GM12878 (cell line): ENCODE data around the gene ATP2B1. TPM values are rescaled to one million over a fixed set of nuclear protein-coding genes. Genes with fewer than 3 reads are reported as not detected.

Experiments used
- ASH2L ChIP-seq: fragments of 300-600, 200-600 bp; sonication (generic); IDR thresholded peaks from 2 replicates; pipeline ENCODE4 v1.6.1; 2017; ENCODE audit warnings: low read depth, mild to moderate bottlenecking, borderline replicate concordance
- ATF7 ChIP-seq: fragments of 450-650 bp; IDR thresholded peaks from 2 replicates; pipeline ENCODE4 v1.6.1; 2016; ENCODE audit warnings: low read depth, mild to moderate bottlenecking
- CREM ChIP-seq: IDR thresholded peaks from 2 replicates; pipeline ENCODE4 v1.6.1; 2014; ENCODE audit warnings: antibody characterized with exemption, low read depth
- EGR1 ChIP-seq, 2 experiments: IDR thresholded peaks; 1 replicate in 1 of 2; 2 replicates in 1 of 2; pipeline ENCODE4 v1.6.1; 2011 to 2012; ENCODE audit warnings: low read depth in 2 of 2, low read length in 2 of 2, borderline replicate concordance in 1 of 2, mild to moderate bottlenecking in 1 of 2, moderate library complexity in 1 of 2
- IKZF2 ChIP-seq, 2 experiments: fragments of 450-650 bp; IDR thresholded peaks; 2 replicates each; pipeline ENCODE4 v1.6.1; 2017; ENCODE audit warnings: mild to moderate bottlenecking in 2 of 2, moderate library complexity in 2 of 2
- JUNB ChIP-seq: IDR thresholded peaks from 2 replicates; pipeline ENCODE4 v1.6.1; 2016; ENCODE audit warnings: antibody characterized with exemption, mild to moderate bottlenecking
- MEF2B ChIP-seq: fragments of 450-650 bp; IDR thresholded peaks from 2 replicates; pipeline ENCODE4 v1.6.1; 2018; ENCODE audit warnings: mild to moderate bottlenecking, moderate library complexity; ENCODE audit not compliant: partially characterized antibody, poor library complexity, severe bottlenecking
- MTA2 ChIP-seq: fragments of 450-650 bp; IDR thresholded peaks from 2 replicates; pipeline ENCODE4 v1.6.1; 2016; ENCODE audit warnings: low read depth, mild to moderate bottlenecking, moderate library complexity
- NBN ChIP-seq: fragments of 450-650 bp; IDR thresholded peaks from 2 replicates; pipeline ENCODE4 v1.6.1; 2016
- NFIC ChIP-seq: IDR thresholded peaks from 2 replicates; pipeline ENCODE4 v1.6.1; 2012; ENCODE audit warnings: low read depth, mild to moderate bottlenecking, inconsistent platforms, low read length, moderate library complexity
- NR2F1 ChIP-seq: fragments of 450-650 bp; conservative IDR thresholded peaks from 2 replicates; pipeline ENCODE4 v1.6.1; 2017; ENCODE audit warnings: mild to moderate bottlenecking
- polyA plus RNA-seq, 11 experiments: library from polyadenylated mRNA; depleted of rRNA in 4 of 11; unstranded in 6 of 11; stranded (reverse) in 5 of 11; fragments of >200 nt; fragmentation: Nextera tagmentation in 4 of 11; fragmentation: Illumina TruSeq in 1 of 11; extraction: Ambion mirVana in 4 of 11; extraction: Trizol in 1 of 11; gene quantifications; 1 replicate in 1 of 11; 2 replicates in 10 of 11; pipeline versions ENCODE4 v1.2.1 to v1.2.3, GENCODE V29; 2011 to 2016; ENCODE audit warnings: inconsistent platforms in 2 of 11, missing spikeins in 2 of 11, low read depth in 1 of 11
- total RNA-seq, 4 experiments: library from RNA; depleted of rRNA in 3 of 4; stranded (reverse); fragments of >200 nt in 3 of 4; fragmentation: Illumina TruSeq in 1 of 4; extraction: Trizol in 1 of 4; gene quantifications; 2 replicates each; pipeline versions ENCODE4 v1.2.1 to v1.2.3, GENCODE V29; 2013 to 2021
- TF ChIP-seq, protein P1 (sequence below): fragments of 450-650 bp; IDR thresholded peaks from 2 replicates; pipeline ENCODE4 v1.6.1; 2016; ENCODE audit warnings: mild to moderate bottlenecking
- TF ChIP-seq, protein P2 (sequence below): fragments of 450-650 bp; IDR thresholded peaks from 2 replicates; pipeline ENCODE4 v1.6.1; 2017; ENCODE audit warnings: low read depth, mild to moderate bottlenecking, moderate library complexity
- TF ChIP-seq, protein P3 (sequence below): fragments of 450-650 bp; formaldehyde crosslinking; IDR thresholded peaks from 2 replicates; pipeline ENCODE4 v1.4.0; 2020; ENCODE audit warnings: mild to moderate bottlenecking, moderate library complexity
- TF ChIP-seq, protein P4 (sequence below): IDR thresholded peaks from 2 replicates; pipeline ENCODE4 v1.6.1; 2011; ENCODE audit warnings: low read depth, low read length, improper control_type of control experiment, borderline replicate concordance

Gene ATP2B1
- total and polyA plus RNA-seq, 10 of the 15 experiments (the other 5 are each of a cell fraction or from before 2014, with no cell fraction given), result 15.9 to 67.8 (median 48.5) TPM

DNA sequence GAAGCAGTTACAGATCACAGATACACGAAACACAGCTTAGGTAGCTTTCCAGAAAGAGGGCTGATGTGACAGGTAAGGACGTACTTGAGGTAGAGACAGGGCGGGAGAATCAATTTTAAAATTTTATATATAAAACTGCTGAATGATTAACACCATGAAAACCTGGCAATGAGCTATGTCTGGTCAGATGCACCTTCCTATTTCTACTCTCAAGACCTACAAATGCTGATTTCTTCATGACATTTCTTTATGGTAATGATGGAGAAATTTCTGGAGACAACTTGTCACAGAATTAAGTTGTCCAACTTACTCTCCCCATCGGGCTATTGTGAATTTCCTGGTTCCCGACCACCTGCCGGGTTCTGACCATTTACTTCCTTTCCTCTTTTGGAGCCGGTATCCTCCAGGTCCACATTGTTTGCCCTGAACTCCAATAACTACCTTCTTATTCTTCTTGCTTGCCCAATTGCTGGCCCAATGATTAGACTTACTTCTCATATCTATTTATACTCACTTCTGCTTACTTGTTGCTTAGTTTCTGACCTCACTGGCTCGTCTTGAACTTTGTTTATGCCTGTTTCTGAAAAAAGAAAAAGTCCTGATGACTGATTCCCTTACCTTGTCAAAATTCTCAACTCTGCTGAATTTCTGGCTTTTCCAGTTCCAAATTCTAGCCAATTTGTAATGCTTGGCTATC lies 12.8 kb upstream of the ATP2B1 start (continued):
- peak; percentile 59 to 60; a peak in 2 of 4 replicates for TF ChIP-seq IKZF2 (IDR thresholded peaks at IDR 0.05)
- TF ChIP-seq, protein P1, sequence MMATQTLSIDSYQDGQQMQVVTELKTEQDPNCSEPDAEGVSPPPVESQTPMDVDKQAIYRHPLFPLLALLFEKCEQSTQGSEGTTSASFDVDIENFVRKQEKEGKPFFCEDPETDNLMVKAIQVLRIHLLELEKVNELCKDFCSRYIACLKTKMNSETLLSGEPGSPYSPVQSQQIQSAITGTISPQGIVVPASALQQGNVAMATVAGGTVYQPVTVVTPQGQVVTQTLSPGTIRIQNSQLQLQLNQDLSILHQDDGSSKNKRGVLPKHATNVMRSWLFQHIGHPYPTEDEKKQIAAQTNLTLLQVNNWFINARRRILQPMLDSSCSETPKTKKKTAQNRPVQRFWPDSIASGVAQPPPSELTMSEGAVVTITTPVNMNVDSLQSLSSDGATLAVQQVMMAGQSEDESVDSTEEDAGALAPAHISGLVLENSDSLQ, result no peak
- no peak for TF ChIP-seq EGR1 (IDR thresholded peaks at IDR 0.05; ENCODE audit: borderline replicate concordance in 1 of 2, low read depth in 2 of 2, low read length in 2 of 2)
- TF ChIP-seq, protein P2, sequence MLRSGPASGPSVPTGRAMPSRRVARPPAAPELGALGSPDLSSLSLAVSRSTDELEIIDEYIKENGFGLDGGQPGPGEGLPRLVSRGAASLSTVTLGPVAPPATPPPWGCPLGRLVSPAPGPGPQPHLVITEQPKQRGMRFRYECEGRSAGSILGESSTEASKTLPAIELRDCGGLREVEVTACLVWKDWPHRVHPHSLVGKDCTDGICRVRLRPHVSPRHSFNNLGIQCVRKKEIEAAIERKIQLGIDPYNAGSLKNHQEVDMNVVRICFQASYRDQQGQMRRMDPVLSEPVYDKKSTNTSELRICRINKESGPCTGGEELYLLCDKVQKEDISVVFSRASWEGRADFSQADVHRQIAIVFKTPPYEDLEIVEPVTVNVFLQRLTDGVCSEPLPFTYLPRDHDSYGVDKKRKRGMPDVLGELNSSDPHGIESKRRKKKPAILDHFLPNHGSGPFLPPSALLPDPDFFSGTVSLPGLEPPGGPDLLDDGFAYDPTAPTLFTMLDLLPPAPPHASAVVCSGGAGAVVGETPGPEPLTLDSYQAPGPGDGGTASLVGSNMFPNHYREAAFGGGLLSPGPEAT, result peak; percentile 27; the same call in 1 of the 2 replicates
- TF ChIP-seq NR2F1, result 0 out of 2 replicates have a peak, but pooled peaks have one; percentile 24
- peak; percentile 53 for TF ChIP-seq JUNB
- peak; percentile 50 for TF ChIP-seq MTA2
- TF ChIP-seq NBN, result peak; percentile 65; the same call in 1 of the 2 replicates
- TF ChIP-seq, protein P3, sequence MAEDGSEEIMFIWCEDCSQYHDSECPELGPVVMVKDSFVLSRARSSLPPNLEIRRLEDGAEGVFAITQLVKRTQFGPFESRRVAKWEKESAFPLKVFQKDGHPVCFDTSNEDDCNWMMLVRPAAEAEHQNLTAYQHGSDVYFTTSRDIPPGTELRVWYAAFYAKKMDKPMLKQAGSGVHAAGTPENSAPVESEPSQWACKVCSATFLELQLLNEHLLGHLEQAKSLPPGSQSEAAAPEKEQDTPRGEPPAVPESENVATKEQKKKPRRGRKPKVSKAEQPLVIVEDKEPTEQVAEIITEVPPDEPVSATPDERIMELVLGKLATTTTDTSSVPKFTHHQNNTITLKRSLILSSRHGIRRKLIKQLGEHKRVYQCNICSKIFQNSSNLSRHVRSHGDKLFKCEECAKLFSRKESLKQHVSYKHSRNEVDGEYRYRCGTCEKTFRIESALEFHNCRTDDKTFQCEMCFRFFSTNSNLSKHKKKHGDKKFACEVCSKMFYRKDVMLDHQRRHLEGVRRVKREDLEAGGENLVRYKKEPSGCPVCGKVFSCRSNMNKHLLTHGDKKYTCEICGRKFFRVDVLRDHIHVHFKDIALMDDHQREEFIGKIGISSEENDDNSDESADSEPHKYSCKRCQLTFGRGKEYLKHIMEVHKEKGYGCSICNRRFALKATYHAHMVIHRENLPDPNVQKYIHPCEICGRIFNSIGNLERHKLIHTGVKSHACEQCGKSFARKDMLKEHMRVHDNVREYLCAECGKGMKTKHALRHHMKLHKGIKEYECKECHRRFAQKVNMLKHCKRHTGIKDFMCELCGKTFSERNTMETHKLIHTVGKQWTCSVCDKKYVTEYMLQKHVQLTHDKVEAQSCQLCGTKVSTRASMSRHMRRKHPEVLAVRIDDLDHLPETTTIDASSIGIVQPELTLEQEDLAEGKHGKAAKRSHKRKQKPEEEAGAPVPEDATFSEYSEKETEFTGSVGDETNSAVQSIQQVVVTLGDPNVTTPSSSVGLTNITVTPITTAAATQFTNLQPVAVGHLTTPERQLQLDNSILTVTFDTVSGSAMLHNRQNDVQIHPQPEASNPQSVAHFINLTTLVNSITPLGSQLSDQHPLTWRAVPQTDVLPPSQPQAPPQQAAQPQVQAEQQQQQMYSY (CRISPR knock-in tag), result no peak
- peak; percentile 56; the same call in 1 of the 2 replicates for TF ChIP-seq CREM
- TF ChIP-seq MEF2B, result peak; percentile 67
- peak; percentile 47; the same call in 1 of the 2 replicates for TF ChIP-seq ATF7
- TF ChIP-seq, protein P4, sequence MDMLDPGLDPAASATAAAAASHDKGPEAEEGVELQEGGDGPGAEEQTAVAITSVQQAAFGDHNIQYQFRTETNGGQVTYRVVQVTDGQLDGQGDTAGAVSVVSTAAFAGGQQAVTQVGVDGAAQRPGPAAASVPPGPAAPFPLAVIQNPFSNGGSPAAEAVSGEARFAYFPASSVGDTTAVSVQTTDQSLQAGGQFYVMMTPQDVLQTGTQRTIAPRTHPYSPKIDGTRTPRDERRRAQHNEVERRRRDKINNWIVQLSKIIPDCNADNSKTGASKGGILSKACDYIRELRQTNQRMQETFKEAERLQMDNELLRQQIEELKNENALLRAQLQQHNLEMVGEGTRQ, result no peak
- TF ChIP-seq NFIC, result peak; percentile 72; the same call in 1 of the 2 replicates
- peak; percentile 79; the same call in 1 of the 2 replicates for TF ChIP-seq ASH2L
